ENCODE measurements around the gene LCA5.

GRCh38 chr6:79546186-79546585, 9.0 kb upstream of the LCA5 start:
- TF ChIP-seq PBX3 (CRISPR knock-in tag; IDR thresholded peaks at IDR 0.05) (no peak), ZNF274 (IDR thresholded peaks at IDR 0.05; ENCODE audit: low read length) (no peak), ZNF274 (tag by site-specific recombination; IDR thresholded peaks at IDR 0.05; ENCODE audit: borderline replicate concordance) (no peak), ZNF596 (tag by site-specific recombination; IDR thresholded peaks at IDR 0.05) (no peak), CTCF (tag by site-specific recombination; IDR thresholded peaks at IDR 0.05) (no peak), ZNF24 (tag by site-specific recombination; IDR thresholded peaks at IDR 0.05) (no peak), REST (tag by site-specific recombination; IDR thresholded peaks at IDR 0.05) (no peak), PRDM2 (tag by site-specific recombination; IDR thresholded peaks at IDR 0.05; ENCODE audit: borderline replicate concordance) (no peak), ZNF777 (tag by site-specific recombination; IDR thresholded peaks at IDR 0.05; ENCODE audit: borderline replicate concordance) (no peak), ZNF639 (tag by site-specific recombination; IDR thresholded peaks at IDR 0.05) (no peak), ZBTB7A (tag by site-specific recombination; IDR thresholded peaks at IDR 0.05; ENCODE audit: low read depth) (no peak)

Measured in HEK293 (cell line).